HEK293 (cell line): Measurements from ENCODE around the gene PFAS.

ENCODE experiments used
- CTCF ChIA-PET: fragments of 350-600 bp; formaldehyde crosslinking; extraction: SDS; loops from one replicate; lab custom pipeline; 2021; ENCODE audit warnings: antibody characterized with exemption; lab: Yijun Ruan, JAX
- POLR2A ChIA-PET: fragments of 300-600 bp; formaldehyde crosslinking; extraction: SDS; loops from one replicate; lab custom pipeline; 2020; ENCODE audit warnings: antibody characterized with exemption, inconsistent platforms; lab: Yijun Ruan, JAX
- H3K27ac ChIP-seq: fragments of 200-500 bp; sonication (Bioruptor generic); 2 replicates; pipeline ENCODE4 v1.5.1; 2014; ENCODE audit warnings: low read depth, low read length, control low read depth, inconsistent platforms; ENCODE audit errors: extremely low read depth
- H3K36me3 ChIP-seq, 2 experiments: fragments of 200-500 bp in 1 of 2; sonication (Bioruptor generic) in 1 of 2; 1 replicate in 1 of 2; 2 replicates in 1 of 2; pipeline ENCODE4 v1.5.1; 2014 to 2017; ENCODE audit warnings: inconsistent platforms in 2 of 2, low read length in 2 of 2; ENCODE audit not compliant: control insufficient read depth in 2 of 2, insufficient read depth in 1 of 2
- H3K4me1 ChIP-seq: fragments of 200-500 bp; sonication (Bioruptor generic); 2 replicates; pipeline ENCODE4 v1.5.1; 2014; ENCODE audit warnings: mild to moderate bottlenecking, low read length, inconsistent platforms; ENCODE audit not compliant: control insufficient read depth, insufficient read depth
- H3K4me3 ChIP-seq: 2 replicates; pipeline ENCODE4 v1.5.1; 2011; ENCODE audit warnings: low read depth, mild to moderate bottlenecking, control low read depth, low read length, moderate library complexity
- H3K9me3 ChIP-seq: fragments of 200-500 bp; sonication (Bioruptor generic); 2 replicates; pipeline ENCODE4 v1.5.1; 2014; ENCODE audit warnings: low read depth, low read length, inconsistent platforms; ENCODE audit not compliant: control insufficient read depth, insufficient read depth
- BCL11A ChIP-seq: fragments of 450-650 bp; formaldehyde crosslinking; IDR thresholded peaks from 2 replicates; pipeline ENCODE4 v1.5.1; 2016; ENCODE audit warnings: low read depth, missing biosample characterization, missing genetic modification characterization
- HOXD13 ChIP-seq: sonication (generic); formaldehyde crosslinking; IDR thresholded peaks from 2 replicates; pipeline ENCODE4 v1.8.0; 2022; ENCODE audit warnings: missing genetic modification reagents, borderline replicate concordance
- PBX3 ChIP-seq: sonication (generic); formaldehyde crosslinking; IDR thresholded peaks from 2 replicates; pipeline ENCODE4 v1.8.1; 2022; ENCODE audit warnings: mild to moderate bottlenecking, moderate library complexity, missing genetic modification reagents
- SALL2 ChIP-seq: fragments of 450-650 bp; formaldehyde crosslinking; IDR thresholded peaks from 2 replicates; pipeline ENCODE4 v1.5.0; 2017; ENCODE audit warnings: missing biosample characterization, mild to moderate bottlenecking, missing genetic modification characterization, borderline replicate concordance
- ZBTB17 ChIP-seq: fragments of 450-650 bp; formaldehyde crosslinking; IDR thresholded peaks from 2 replicates; pipeline ENCODE4 v1.5.1; 2016; ENCODE audit warnings: missing biosample characterization, missing genetic modification characterization
- ZBTB44 ChIP-seq: fragments of 450-650 bp; IDR thresholded peaks from 2 replicates; pipeline ENCODE4 v1.5.1; 2018; ENCODE audit warnings: missing biosample characterization, mild to moderate bottlenecking, missing genetic modification characterization
- ZBTB7A ChIP-seq: fragments of 450-650 bp; formaldehyde crosslinking; IDR thresholded peaks from 2 replicates; pipeline ENCODE4 v1.5.1; 2016; ENCODE audit warnings: low read depth, missing biosample characterization, missing genetic modification characterization
- ZFHX2 ChIP-seq: fragments of 450-650 bp; formaldehyde crosslinking; conservative IDR thresholded peaks from 2 replicates; pipeline ENCODE4 v1.5.1; 2016; ENCODE audit warnings: missing biosample characterization, missing genetic modification characterization
- ZNF112 ChIP-seq: fragments of 450-650 bp; formaldehyde crosslinking; IDR thresholded peaks from 2 replicates; pipeline ENCODE4 v1.5.0; 2017; ENCODE audit warnings: missing biosample characterization, missing genetic modification characterization
- ZNF184 ChIP-seq: fragments of 450-650 bp; IDR thresholded peaks from 2 replicates; pipeline ENCODE4 v1.5.1; 2018; ENCODE audit warnings: missing biosample characterization, mild to moderate bottlenecking, missing genetic modification characterization
- ZNF221 ChIP-seq: fragments of 450-650 bp; formaldehyde crosslinking; IDR thresholded peaks from 2 replicates; pipeline ENCODE4 v1.5.1; 2017; ENCODE audit warnings: missing biosample characterization, missing genetic modification characterization, borderline replicate concordance
- ZNF280C ChIP-seq: fragments of 450-650 bp; formaldehyde crosslinking; IDR thresholded peaks from 2 replicates; pipeline ENCODE4 v1.5.1; 2016; ENCODE audit warnings: missing biosample characterization, missing genetic modification characterization
- ZNF335 ChIP-seq: fragments of 450-650 bp; formaldehyde crosslinking; conservative IDR thresholded peaks from 2 replicates; pipeline ENCODE4 v1.5.1; 2016; ENCODE audit warnings: missing biosample characterization, missing genetic modification characterization
- ZNF423 ChIP-seq: fragments of 450-650 bp; formaldehyde crosslinking; IDR thresholded peaks from 2 replicates; pipeline ENCODE4 v1.5.1; 2016; ENCODE audit warnings: missing biosample characterization, missing genetic modification characterization
- ZNF449 ChIP-seq: fragments of 450-650 bp; formaldehyde crosslinking; IDR thresholded peaks from 2 replicates; pipeline ENCODE4 v1.5.1; 2017; ENCODE audit warnings: missing biosample characterization, mild to moderate bottlenecking, missing genetic modification characterization, moderate library complexity
- ZNF558 ChIP-seq: fragments of 450-650 bp; formaldehyde crosslinking; IDR thresholded peaks from 2 replicates; pipeline ENCODE4 v1.5.1; 2016; ENCODE audit warnings: missing biosample characterization, missing genetic modification characterization
- ZNF76 ChIP-seq: fragments of 450-650 bp; formaldehyde crosslinking; IDR thresholded peaks from 2 replicates; pipeline ENCODE4; 2016; ENCODE audit warnings: low read depth, missing biosample characterization, missing genetic modification characterization, borderline replicate concordance

The PFAS gene

GRCh38 chr17:8288336-8289102 is 39.4 kb downstream of the PFAS start, which contains the start of gene RANGRF (continued):
- TF ChIP-seq ZNF449 (tag by site-specific recombination) (peak; percentile 21; the same call in 1 of the 2 replicates), ZNF335 (tag by site-specific recombination) (peak; percentile 93), BCL11A (tag by site-specific recombination) (0 out of 2 replicates have a peak, but pooled peaks have one; percentile 22), ZNF423 (peak; percentile 87), HOXD13 (CRISPR knock-in tag) (no peak), ZBTB17 (tag by site-specific recombination) (peak; percentile 91), ZNF280C (tag by site-specific recombination) (no peak), ZNF112 (tag by site-specific recombination) (no peak), ZNF221 (no peak), SALL2 (tag by site-specific recombination) (no peak), ZNF184 (tag by site-specific recombination) (no peak)

GRCh38 chr17:8289103-8289397 is 40.0 kb downstream of the PFAS start:
- peaks cover 9% of the 10 kb centered on the region for H3K4me1 ChIP-seq
- ChIA-PET POLR2A (interaction anchor here (0.5 to 1.8 kb wide), 20 partner anchors 11 to 342 kb away, joined by 3 to 22 read pairs (median 4); partner anchors contain the start of genes ALOX12B, AURKB, CTC1 and KRABD2), CTCF (interaction anchor here (0.5 to 1.5 kb wide), 4 partner anchors 19 to 149 kb away, joined by 3 read pairs; partner anchors contain the start of gene PFAS)
- peak overlapping the region; percentile 79; the same call in 1 of the 2 replicates for H3K27ac ChIP-seq
- H3K36me3 ChIP-seq, result peaks cover 0 to 12% of the 10 kb centered on the region in 2 experiments; a peak in 1 of 3 replicates
- TF ChIP-seq ZBTB7A (tag by site-specific recombination), result no peak
- 0 out of 2 replicates have a peak, but pooled peaks have one; percentile 17 for TF ChIP-seq ZBTB44 (tag by site-specific recombination)
- TF ChIP-seq ZFHX2 (tag by site-specific recombination), result 0 out of 2 replicates have a peak, but pooled peaks have one; percentile 1
- peak; percentile 0; the same call in 1 of the 2 replicates for TF ChIP-seq ZNF76
- peak; percentile 24; the same call in 1 of the 2 replicates for TF ChIP-seq PBX3 (CRISPR knock-in tag)
- TF ChIP-seq ZNF558, result no peak
- peak; percentile 14 for TF ChIP-seq ZNF335 (tag by site-specific recombination)
- peak overlapping the region; percentile 76 for H3K4me3 ChIP-seq
- H3K9me3 ChIP-seq, result no peaks in the 10 kb centered on the region
